HepG2 (cell line): ENCODE results near the gene SMCHD1.

Experiments
- ATAD3A ChIP-seq: sonication (generic); formaldehyde crosslinking; IDR thresholded peaks from 2 replicates; pipeline ENCODE4 v1.4.0; 2020; ENCODE audit warnings: missing genetic modification reagents
- CEBPB ChIP-seq: IDR thresholded peaks from 2 replicates; pipeline ENCODE4 v1.6.1; 2011; ENCODE audit warnings: low read depth, low read length, improper control_type of control experiment, borderline replicate concordance
- EP300 ChIP-seq, 3 experiments: sonication (generic) in 1 of 3; formaldehyde crosslinking in 1 of 3; IDR thresholded peaks; 2 replicates each; pipeline versions ENCODE4 v1.5.1 to v1.6.1; 2011 to 2020; ENCODE audit warnings: low read depth in 2 of 3, low read length in 2 of 3, borderline replicate concordance in 1 of 3, improper control_type of control experiment in 1 of 3, mild to moderate bottlenecking in 1 of 3, missing genetic modification reagents in 1 of 3, moderate library complexity in 1 of 3
- EZH2 ChIP-seq: conservative IDR thresholded peaks from 2 replicates; pipeline ENCODE4 v1.6.1; 2012; ENCODE audit warnings: mild to moderate bottlenecking, low read depth, low read length, moderate library complexity
- MXD1 ChIP-seq: sonication (generic); formaldehyde crosslinking; IDR thresholded peaks from 2 replicates; pipeline ENCODE4 v1.4.0; 2020; ENCODE audit warnings: mild to moderate bottlenecking, missing genetic modification reagents
- SMC3 ChIP-seq: IDR thresholded peaks from 2 replicates; pipeline ENCODE4 v1.6.1; 2011; ENCODE audit warnings: low read length, improper control_type of control experiment
- TAF1 ChIP-seq: sonication (generic); formaldehyde crosslinking; IDR thresholded peaks from 2 replicates; pipeline ENCODE4 v1.4.0; 2020; ENCODE audit warnings: missing genetic modification reagents
- U2AF1 ChIP-seq: fragments of 200-400 bp; formaldehyde crosslinking; optimal IDR thresholded peaks from 2 replicates; pipeline ENCODE3; 2017; ENCODE audit warnings: mild to moderate bottlenecking, low read depth, low read length
- TF ChIP-seq, protein P1 (sequence below): IDR thresholded peaks from 2 replicates; pipeline ENCODE4 v1.6.1; 2016; ENCODE audit warnings: mild to moderate bottlenecking, missing biosample characterization, missing genetic modification reagents

DNA sequence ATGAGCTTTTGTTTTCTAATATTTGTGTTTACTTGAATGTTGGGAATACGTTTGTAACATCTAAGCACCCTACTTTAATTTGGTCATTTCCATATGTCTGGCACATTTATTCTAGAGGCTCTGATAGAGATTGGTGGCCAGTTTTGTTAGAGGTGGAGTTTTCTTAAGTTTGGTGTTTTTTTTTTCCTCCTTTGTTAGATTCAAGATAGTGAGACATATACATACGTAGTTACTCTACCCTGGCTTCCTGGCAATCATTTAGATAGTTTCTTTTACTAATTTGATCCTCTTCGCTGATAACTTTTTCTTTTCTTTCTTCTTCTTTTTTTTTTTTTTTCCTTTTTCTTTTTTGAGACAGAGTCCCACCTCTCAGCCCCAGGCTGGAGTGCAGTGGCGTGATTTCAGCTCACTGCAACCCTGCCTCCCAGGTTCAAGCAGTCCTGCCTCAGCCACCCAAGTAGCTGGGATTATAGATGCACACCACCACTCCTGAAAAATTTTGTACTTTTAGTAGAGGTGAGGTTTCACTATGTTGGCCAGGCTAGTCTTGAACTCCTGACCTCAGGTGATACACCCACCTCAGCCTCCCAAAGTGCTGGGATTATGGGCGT lies 26.6 kb downstream of the SMCHD1 start:
- no peak for TF ChIP-seq EP300 (IDR thresholded peaks at IDR 0.05; ENCODE audit: low read depth in 2 of 2, low read length in 2 of 2)
- no peak for TF ChIP-seq EP300 (CRISPR knock-in tag; IDR thresholded peaks at IDR 0.05; ENCODE audit: borderline replicate concordance)
- TF ChIP-seq EZH2 = no peak
- no peak for TF ChIP-seq MXD1 (CRISPR knock-in tag)
- TF ChIP-seq TAF1 (CRISPR knock-in tag) = no peak
- TF ChIP-seq SMC3 = no peak
- TF ChIP-seq CEBPB = no peak
- TF ChIP-seq ATAD3A (CRISPR knock-in tag) = no peak
- TF ChIP-seq U2AF1 = no peak
- TF ChIP-seq, protein P1, sequence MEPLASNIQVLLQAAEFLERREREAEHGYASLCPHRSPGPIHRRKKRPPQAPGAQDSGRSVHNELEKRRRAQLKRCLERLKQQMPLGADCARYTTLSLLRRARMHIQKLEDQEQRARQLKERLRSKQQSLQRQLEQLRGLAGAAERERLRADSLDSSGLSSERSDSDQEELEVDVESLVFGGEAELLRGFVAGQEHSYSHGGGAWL = no peak
